SK-N-SH (cell line): ENCODE results near the gene PHC2. TPM values are rescaled to one million over a fixed set of nuclear protein-coding genes. Genes with fewer than 3 reads are reported as not detected.

Experiments used
- CTCF ChIA-PET: fragments of 300-600, 350-600 bp; formaldehyde crosslinking; extraction: SDS; loops from one replicate; lab custom pipeline; 2021; lab: Yijun Ruan, JAX
- POLR2A ChIA-PET: fragments of 350-600 bp; sonication (Branson Sonifier 250); formaldehyde crosslinking; extraction: SDS; loops from one replicate; lab custom pipeline; 2020; ENCODE audit warnings: antibody characterized with exemption, inconsistent platforms; lab: Yijun Ruan, JAX
- DNase-seq: peaks from one replicate; pipeline ENCODE4 v3.0.0; 2012
- H2AFZ ChIP-seq: fragments of 200-600 bp; sonication (generic); 2 replicates; pipeline ENCODE4 v1.8.1; 2016; ENCODE audit warnings: antibody characterized with exemption, mild to moderate bottlenecking, low read depth
- H3F3A ChIP-seq: fragments of 200-600 bp; sonication (generic); replicated peaks from 2 replicates; pipeline ENCODE3; 2016; ENCODE audit warnings: antibody characterized with exemption, mild to moderate bottlenecking; ENCODE audit not compliant: insufficient read depth
- H3K27ac ChIP-seq, 2 experiments: fragments of 200-500 bp in 1 of 2; fragments of 200-600 bp in 1 of 2; sonication (Bioruptor generic) in 1 of 2; sonication (generic), shearing (Covaris generic) in 1 of 2; 2 replicates each; pipeline versions ENCODE4 v1.5.1 to v1.6.1; 2014 to 2016; ENCODE audit warnings: low read depth in 2 of 2, inconsistent platforms in 1 of 2, low read length in 1 of 2, mild to moderate bottlenecking in 1 of 2, mixed read lengths in 1 of 2
- H3K27me3 ChIP-seq: fragments of 200-600 bp; sonication (generic), shearing (Covaris generic); 2 replicates; pipeline ENCODE4 v1.6.1; 2016; ENCODE audit warnings: mixed run types; ENCODE audit not compliant: insufficient read depth
- H3K36me3 ChIP-seq, 2 experiments: fragments of 200-500 bp in 1 of 2; fragments of 200-600 bp in 1 of 2; sonication (Bioruptor generic) in 1 of 2; sonication (generic) in 1 of 2; replicated peaks in 1 of 2; 2 replicates each; pipeline versions ENCODE3 to v1.5.1; 2014 to 2016; ENCODE audit warnings: low read length in 1 of 2, mild to moderate bottlenecking in 1 of 2; ENCODE audit not compliant: insufficient read depth in 2 of 2, control insufficient read depth in 1 of 2
- H3K4me1 ChIP-seq, 2 experiments: fragments of 200-500 bp in 1 of 2; fragments of 200-600 bp in 1 of 2; sonication (Bioruptor generic) in 1 of 2; sonication (generic), shearing (Covaris generic) in 1 of 2; 2 replicates each; pipeline versions ENCODE4 v1.5.1 to v1.6.1; 2014 to 2016; ENCODE audit warnings: low read depth in 1 of 2, low read length in 1 of 2, mixed run types in 1 of 2; ENCODE audit not compliant: insufficient read depth in 2 of 2, control insufficient read depth in 1 of 2
- H3K4me2 ChIP-seq: fragments of 200-600 bp; sonication (generic), shearing (Covaris generic); 2 replicates; pipeline ENCODE4 v1.6.1; 2017; ENCODE audit warnings: mixed run types
- H3K4me3 ChIP-seq, 2 experiments: fragments of 200-500 bp in 1 of 2; fragments of 200-600 bp in 1 of 2; sonication (Bioruptor generic) in 1 of 2; sonication (generic), shearing (Covaris generic) in 1 of 2; 2 replicates each; pipeline versions ENCODE4 v1.5.1 to v1.8.1; 2014 to 2016; ENCODE audit warnings: low read depth in 2 of 2, inconsistent platforms in 1 of 2, low read length in 1 of 2, mild to moderate bottlenecking in 1 of 2, mixed read lengths in 1 of 2, moderate library complexity in 1 of 2
- H3K79me2 ChIP-seq: fragments of 200-600 bp; sonication (generic); 2 replicates; pipeline ENCODE4 v1.8.1; 2017; ENCODE audit warnings: mild to moderate bottlenecking; ENCODE audit not compliant: insufficient read depth
- H3K9ac ChIP-seq: fragments of 200-600 bp; sonication (generic); 2 replicates; pipeline ENCODE4 v1.6.1; 2017; ENCODE audit warnings: mixed run types
- H3K9me2 ChIP-seq: fragments of 200-600 bp; sonication (generic); 2 replicates; pipeline ENCODE4 v1.6.1; 2017; ENCODE audit warnings: mixed run types
- H3K9me3 ChIP-seq: fragments of 200-600 bp; sonication (generic); 2 replicates; pipeline ENCODE4 v1.6.1; 2017; ENCODE audit warnings: mixed run types, mild to moderate bottlenecking, moderate library complexity
- H4K20me1 ChIP-seq: fragments of 200-600 bp; sonication (generic); 2 replicates; pipeline ENCODE4 v1.6.1; 2017; ENCODE audit warnings: mild to moderate bottlenecking, mixed run types; ENCODE audit not compliant: insufficient read depth
- CHD2 ChIP-seq: fragments of 150-350 bp; IDR thresholded peaks from 2 replicates; pipeline ENCODE4 v1.6.1; 2018; ENCODE audit warnings: low read length; ENCODE audit not compliant: partially characterized antibody
- ELF1 ChIP-seq: IDR thresholded peaks from 2 replicates; pipeline ENCODE4 v1.4.0; 2012
- EP300 ChIP-seq, 2 experiments: IDR thresholded peaks; 2 replicates each; pipeline versions ENCODE4 v1.4.0 to v1.6.1; 2012; ENCODE audit warnings: borderline replicate concordance in 1 of 2, low read depth in 1 of 2, low read length in 1 of 2
- FOSL2 ChIP-seq: IDR thresholded peaks from 2 replicates; pipeline ENCODE4 v1.4.0; 2012; ENCODE audit warnings: low read depth, mild to moderate bottlenecking, moderate library complexity, borderline replicate concordance
- FOXJ3 ChIP-seq: sonication (generic); formaldehyde crosslinking; IDR thresholded peaks from 2 replicates; pipeline ENCODE4 v1.5.1; 2020; ENCODE audit warnings: mild to moderate bottlenecking, missing genetic modification reagents
- FOXM1 ChIP-seq: IDR thresholded peaks from 2 replicates; pipeline ENCODE4 v1.4.0; 2012; ENCODE audit warnings: low read depth, mild to moderate bottlenecking
- GABPA ChIP-seq: IDR thresholded peaks from 2 replicates; pipeline ENCODE4 v1.4.0; 2012; ENCODE audit warnings: low read depth, mild to moderate bottlenecking
- NRF1 ChIP-seq: IDR thresholded peaks from 2 replicates; pipeline ENCODE4 v1.6.1; 2012; ENCODE audit warnings: low read depth, mild to moderate bottlenecking, low read length
- REST ChIP-seq: IDR thresholded peaks from 2 replicates; pipeline ENCODE4 v1.6.1; 2012; ENCODE audit warnings: mild to moderate bottlenecking, low read depth, low read length, moderate library complexity
- RFX5 ChIP-seq: IDR thresholded peaks from 2 replicates; pipeline ENCODE4 v1.6.1; 2012; ENCODE audit warnings: mild to moderate bottlenecking, improper control_type of control experiment, low read length
- SIN3A ChIP-seq: IDR thresholded peaks from 2 replicates; pipeline ENCODE4 v1.6.1; 2012; ENCODE audit warnings: low read depth, mild to moderate bottlenecking, low read length, moderate library complexity, borderline replicate concordance
- SMC3 ChIP-seq: IDR thresholded peaks from 2 replicates; pipeline ENCODE4 v1.6.1; 2012; ENCODE audit warnings: low read depth, low read length, improper control_type of control experiment
- TAF1 ChIP-seq: IDR thresholded peaks from 2 replicates; pipeline ENCODE4 v1.6.1; 2012; ENCODE audit warnings: low read depth, mild to moderate bottlenecking, low read length, moderate library complexity, borderline replicate concordance
- TCF12 ChIP-seq: IDR thresholded peaks from 2 replicates; pipeline ENCODE4 v1.4.0; 2012
- YY1 ChIP-seq: IDR thresholded peaks from 2 replicates; pipeline ENCODE4 v1.4.0; 2012; ENCODE audit warnings: low read depth, mild to moderate bottlenecking
- WGBS: methylation state at CpG from one replicate; pipeline ENCODE4 v1.1.6; 2017; ENCODE audit warnings: low lambda C conversion rate; 5-methylcytosine and 5-hydroxymethylcytosine counted together
- polyA plus RNA-seq, 3 experiments: library from polyadenylated mRNA; depleted of rRNA; stranded (reverse); fragments of >200 nt; gene quantifications; 2 replicates each; pipeline ENCODE4 v1.2.3, GENCODE V29; 2012
- TF ChIP-seq, protein P1 (sequence below): fragments of 200-600 bp; sonication (generic); IDR thresholded peaks from 2 replicates; pipeline ENCODE4 v1.6.1; 2017; ENCODE audit warnings: antibody characterized with exemption, mild to moderate bottlenecking, moderate library complexity
- TF ChIP-seq, protein P2 (sequence below): IDR thresholded peaks from 2 replicates; pipeline ENCODE4 v1.4.0; 2012; ENCODE audit warnings: low read depth
- TF ChIP-seq, protein P3 (sequence below): IDR thresholded peaks from 2 replicates; pipeline ENCODE4; 2012

Gene PHC2
- polyA plus RNA-seq, 1 of the 3 experiments (the other 2 are of a cell fraction) = 98.7 TPM

GRCh38 chr1:33289858-33290154, 141.1 kb downstream of the PHC2 start:
- WGBS = 87% methylated on average over 3 of the region's 3 CpGs
- Histone ChIP-seq H3K9me2 (no peaks in the 10 kb centered on the region), H3K79me2 (peaks cover 3% of the 10 kb centered on the region; the same call in 1 of the 2 replicates), H3K9ac (no peak overlapping the region), H3F3A (no peaks in the 10 kb centered on the region), H3K4me3 (no peak overlapping the region), H3K9me3 (no peaks in the 10 kb centered on the region), H3K4me1 (peaks cover 0 to 5% of the 10 kb centered on the region in 2 experiments; a peak in 1 of 4 replicates), H3K4me2 (no peak overlapping the region), H4K20me1 (0 out of 2 replicates have a peak, but pooled peaks cover 8% of the 10 kb centered on the region), H2AFZ (no peak overlapping the region), H3K27me3 (no peaks in the 10 kb centered on the region), H3K27ac (no peak overlapping the region), H3K36me3 (peaks cover 17 to 31% of the 10 kb centered on the region in 2 experiments)
- no peak for DNase-seq
- CTCF ChIA-PET = interaction anchor here (1.5 kb wide), 1 partner anchor 8 kb away, joined by 6 read pairs; no protein-coding TSS in a partner anchor
- no peak for TF ChIP-seq FOSL2
- TF ChIP-seq, protein P1, sequence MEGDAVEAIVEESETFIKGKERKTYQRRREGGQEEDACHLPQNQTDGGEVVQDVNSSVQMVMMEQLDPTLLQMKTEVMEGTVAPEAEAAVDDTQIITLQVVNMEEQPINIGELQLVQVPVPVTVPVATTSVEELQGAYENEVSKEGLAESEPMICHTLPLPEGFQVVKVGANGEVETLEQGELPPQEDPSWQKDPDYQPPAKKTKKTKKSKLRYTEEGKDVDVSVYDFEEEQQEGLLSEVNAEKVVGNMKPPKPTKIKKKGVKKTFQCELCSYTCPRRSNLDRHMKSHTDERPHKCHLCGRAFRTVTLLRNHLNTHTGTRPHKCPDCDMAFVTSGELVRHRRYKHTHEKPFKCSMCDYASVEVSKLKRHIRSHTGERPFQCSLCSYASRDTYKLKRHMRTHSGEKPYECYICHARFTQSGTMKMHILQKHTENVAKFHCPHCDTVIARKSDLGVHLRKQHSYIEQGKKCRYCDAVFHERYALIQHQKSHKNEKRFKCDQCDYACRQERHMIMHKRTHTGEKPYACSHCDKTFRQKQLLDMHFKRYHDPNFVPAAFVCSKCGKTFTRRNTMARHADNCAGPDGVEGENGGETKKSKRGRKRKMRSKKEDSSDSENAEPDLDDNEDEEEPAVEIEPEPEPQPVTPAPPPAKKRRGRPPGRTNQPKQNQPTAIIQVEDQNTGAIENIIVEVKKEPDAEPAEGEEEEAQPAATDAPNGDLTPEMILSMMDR = no peak
- TF ChIP-seq YY1 = no peak
- no peak for TF ChIP-seq NRF1
- no peak for TF ChIP-seq SIN3A
- no peak for TF ChIP-seq REST
- TF ChIP-seq FOXJ3 (CRISPR knock-in tag) = no peak
- no peak for TF ChIP-seq RFX5
- no peak for TF ChIP-seq CHD2
- TF ChIP-seq SMC3 = no peak
- TF ChIP-seq TCF12 = no peak
- no peak for TF ChIP-seq TAF1
- TF ChIP-seq GABPA = no peak
- TF ChIP-seq, protein P2, sequence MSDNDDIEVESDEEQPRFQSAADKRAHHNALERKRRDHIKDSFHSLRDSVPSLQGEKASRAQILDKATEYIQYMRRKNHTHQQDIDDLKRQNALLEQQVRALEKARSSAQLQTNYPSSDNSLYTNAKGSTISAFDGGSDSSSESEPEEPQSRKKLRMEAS = no peak
- no peak for TF ChIP-seq ELF1
- TF ChIP-seq FOXM1 = no peak
- TF ChIP-seq, protein P3, sequence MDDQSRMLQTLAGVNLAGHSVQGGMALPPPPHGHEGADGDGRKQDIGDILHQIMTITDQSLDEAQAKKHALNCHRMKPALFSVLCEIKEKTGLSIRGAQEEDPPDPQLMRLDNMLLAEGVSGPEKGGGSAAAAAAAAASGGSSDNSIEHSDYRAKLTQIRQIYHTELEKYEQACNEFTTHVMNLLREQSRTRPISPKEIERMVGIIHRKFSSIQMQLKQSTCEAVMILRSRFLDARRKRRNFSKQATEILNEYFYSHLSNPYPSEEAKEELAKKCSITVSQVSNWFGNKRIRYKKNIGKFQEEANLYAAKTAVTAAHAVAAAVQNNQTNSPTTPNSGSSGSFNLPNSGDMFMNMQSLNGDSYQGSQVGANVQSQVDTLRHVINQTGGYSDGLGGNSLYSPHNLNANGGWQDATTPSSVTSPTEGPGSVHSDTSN = no peak
- TF ChIP-seq EP300 (IDR thresholded peaks at IDR 0.05; ENCODE audit: borderline replicate concordance in 1 of 2, low read depth in 1 of 2, low read length in 1 of 2) = no peak
- POLR2A ChIA-PET = no interaction called here
